ENCODE measurements around the gene FBN3.

Gene FBN3

GRCh38 chr19:8089664-8090601 is 59.5 kb downstream of the FBN3 start:
- no peak overlapping the region for H3K27ac ChIP-seq
- H3K27me3 ChIP-seq (replicated peaks): no peaks in the 10 kb centered on the region
- TF ChIP-seq, protein P1, sequence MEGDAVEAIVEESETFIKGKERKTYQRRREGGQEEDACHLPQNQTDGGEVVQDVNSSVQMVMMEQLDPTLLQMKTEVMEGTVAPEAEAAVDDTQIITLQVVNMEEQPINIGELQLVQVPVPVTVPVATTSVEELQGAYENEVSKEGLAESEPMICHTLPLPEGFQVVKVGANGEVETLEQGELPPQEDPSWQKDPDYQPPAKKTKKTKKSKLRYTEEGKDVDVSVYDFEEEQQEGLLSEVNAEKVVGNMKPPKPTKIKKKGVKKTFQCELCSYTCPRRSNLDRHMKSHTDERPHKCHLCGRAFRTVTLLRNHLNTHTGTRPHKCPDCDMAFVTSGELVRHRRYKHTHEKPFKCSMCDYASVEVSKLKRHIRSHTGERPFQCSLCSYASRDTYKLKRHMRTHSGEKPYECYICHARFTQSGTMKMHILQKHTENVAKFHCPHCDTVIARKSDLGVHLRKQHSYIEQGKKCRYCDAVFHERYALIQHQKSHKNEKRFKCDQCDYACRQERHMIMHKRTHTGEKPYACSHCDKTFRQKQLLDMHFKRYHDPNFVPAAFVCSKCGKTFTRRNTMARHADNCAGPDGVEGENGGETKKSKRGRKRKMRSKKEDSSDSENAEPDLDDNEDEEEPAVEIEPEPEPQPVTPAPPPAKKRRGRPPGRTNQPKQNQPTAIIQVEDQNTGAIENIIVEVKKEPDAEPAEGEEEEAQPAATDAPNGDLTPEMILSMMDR (IDR thresholded peaks at IDR 0.05; ENCODE audit: low read depth, low read length, missing control alignments): no peak
- no peak overlapping the region for H3K4me3 ChIP-seq (ENCODE audit: low read depth, low read length)
- H3K36me3 ChIP-seq (replicated peaks): no peaks in the 10 kb centered on the region
- no peak for DNase-seq
- in situ Hi-C loops (cut with HindIII; ENCODE audit: low pct_ligation_motif_present, low sequenced_read_pairs): no loop called here

DNA sequence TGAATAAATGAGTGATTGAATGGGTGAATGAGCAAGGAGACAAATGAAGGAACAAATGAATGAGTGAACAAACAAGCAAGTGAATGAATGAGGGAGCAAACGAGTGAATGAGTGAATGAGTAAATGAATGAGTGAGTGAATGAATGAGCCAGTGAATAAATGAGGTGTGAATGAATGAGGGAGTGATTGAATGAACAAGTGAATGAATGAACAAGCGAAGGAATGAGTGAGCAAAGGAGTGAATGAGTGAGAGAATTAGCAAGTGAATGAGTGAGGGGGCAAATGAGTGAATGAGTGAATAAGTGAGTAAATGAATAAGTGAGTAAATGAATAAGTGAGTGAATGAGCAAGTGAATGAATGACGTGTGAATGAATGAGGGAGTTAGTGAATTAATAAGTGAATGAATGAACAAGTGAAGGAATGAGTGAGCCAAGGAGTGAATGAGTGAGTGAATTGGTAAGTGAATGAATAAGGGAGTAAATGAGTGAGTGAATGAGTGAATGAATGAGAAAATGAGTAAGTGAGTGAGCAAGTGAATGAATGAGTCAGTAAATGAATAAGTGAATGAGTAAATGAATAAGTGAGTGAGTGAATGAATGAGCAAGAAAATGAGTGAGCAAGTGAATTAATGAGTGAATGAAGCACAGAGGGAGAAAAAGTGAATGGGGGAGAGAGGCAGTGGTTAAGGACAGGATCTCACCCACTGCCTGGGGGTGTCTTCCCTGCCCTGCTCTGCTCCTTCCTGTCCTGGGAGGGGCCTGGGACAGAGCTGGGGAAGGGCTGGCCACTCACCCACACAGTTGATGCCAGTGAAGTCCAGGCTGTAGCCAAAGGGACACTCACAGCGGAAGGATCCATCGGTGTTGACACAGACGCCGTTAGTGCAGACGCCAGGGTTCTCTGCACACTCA is 60.4 kb downstream of the FBN3 start:
- no peak for DNase-seq
- in situ Hi-C loops (cut with HindIII; ENCODE audit: low pct_ligation_motif_present, low sequenced_read_pairs): no loop called here
- no peak overlapping the region for H3K4me3 ChIP-seq (ENCODE audit: low read depth, low read length)
- TF ChIP-seq, protein P1 (IDR thresholded peaks at IDR 0.05; ENCODE audit: low read depth, low read length, missing control alignments): no peak
- no peak overlapping the region for H3K27ac ChIP-seq
- H3K36me3 ChIP-seq (replicated peaks): no peaks in the 10 kb centered on the region
- no peaks in the 10 kb centered on the region for H3K27me3 ChIP-seq (replicated peaks)

DNA sequence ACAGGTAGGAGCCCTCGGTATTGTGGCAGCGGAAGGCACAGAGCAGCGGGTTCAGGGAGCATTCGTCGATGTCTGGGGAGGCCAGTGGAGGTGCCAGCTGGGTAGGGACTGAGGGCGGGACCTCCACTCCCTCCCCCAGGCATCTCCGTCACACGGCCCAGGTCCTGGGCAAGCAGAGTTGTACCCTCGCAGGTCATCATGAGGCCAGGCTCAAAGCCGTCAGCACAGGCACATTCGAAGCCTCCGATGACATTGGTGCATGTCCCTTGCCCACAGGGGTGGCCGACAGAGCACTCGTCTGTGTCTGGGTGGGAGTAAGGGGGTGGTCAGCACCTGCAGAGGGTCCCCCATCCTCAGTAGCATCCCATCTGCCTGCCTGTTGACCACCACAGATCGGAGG is 61.5 kb downstream of the FBN3 start:
- Histone ChIP-seq H3K27me3 (replicated peaks) (no peaks in the 10 kb centered on the region), H3K36me3 (replicated peaks) (no peaks in the 10 kb centered on the region), H3K4me3 (ENCODE audit: low read depth, low read length) (no peak overlapping the region), H3K27ac (no peak overlapping the region)
- in situ Hi-C loops (cut with HindIII; ENCODE audit: low pct_ligation_motif_present, low sequenced_read_pairs): no loop called here
- TF ChIP-seq, protein P1 (IDR thresholded peaks at IDR 0.05; ENCODE audit: low read depth, low read length, missing control alignments): no peak
- DNase-seq: no peak

DNA sequence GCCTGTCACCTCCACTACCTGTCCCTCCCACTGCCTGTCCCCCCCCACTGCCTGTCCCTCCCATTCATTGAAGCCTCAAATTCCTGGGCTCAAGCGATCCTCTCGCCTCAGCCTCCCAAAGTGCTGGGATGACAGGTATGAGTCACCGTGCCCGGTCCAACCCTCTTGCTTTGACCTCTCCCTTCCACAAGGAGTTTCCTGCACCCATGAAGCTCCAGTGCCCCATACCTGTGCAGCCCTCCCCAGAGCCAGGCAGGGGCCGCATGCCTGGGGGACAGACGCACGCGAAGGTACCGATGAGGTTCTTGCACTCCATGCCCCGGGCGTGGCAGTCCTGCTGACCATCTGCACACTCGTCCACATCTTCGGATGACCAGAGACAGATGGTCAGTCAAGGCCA is 62.5 kb downstream of the FBN3 start:
- DNase-seq: no peak
- Histone ChIP-seq H3K36me3 (replicated peaks) (no peaks in the 10 kb centered on the region), H3K27me3 (replicated peaks) (no peaks in the 10 kb centered on the region), H3K4me3 (ENCODE audit: low read depth, low read length) (no peak overlapping the region), H3K27ac (no peak overlapping the region)
- in situ Hi-C loops (cut with HindIII; ENCODE audit: low pct_ligation_motif_present, low sequenced_read_pairs): no loop called here
- TF ChIP-seq, protein P1 (IDR thresholded peaks at IDR 0.05; ENCODE audit: low read depth, low read length, missing control alignments): no peak

DNA sequence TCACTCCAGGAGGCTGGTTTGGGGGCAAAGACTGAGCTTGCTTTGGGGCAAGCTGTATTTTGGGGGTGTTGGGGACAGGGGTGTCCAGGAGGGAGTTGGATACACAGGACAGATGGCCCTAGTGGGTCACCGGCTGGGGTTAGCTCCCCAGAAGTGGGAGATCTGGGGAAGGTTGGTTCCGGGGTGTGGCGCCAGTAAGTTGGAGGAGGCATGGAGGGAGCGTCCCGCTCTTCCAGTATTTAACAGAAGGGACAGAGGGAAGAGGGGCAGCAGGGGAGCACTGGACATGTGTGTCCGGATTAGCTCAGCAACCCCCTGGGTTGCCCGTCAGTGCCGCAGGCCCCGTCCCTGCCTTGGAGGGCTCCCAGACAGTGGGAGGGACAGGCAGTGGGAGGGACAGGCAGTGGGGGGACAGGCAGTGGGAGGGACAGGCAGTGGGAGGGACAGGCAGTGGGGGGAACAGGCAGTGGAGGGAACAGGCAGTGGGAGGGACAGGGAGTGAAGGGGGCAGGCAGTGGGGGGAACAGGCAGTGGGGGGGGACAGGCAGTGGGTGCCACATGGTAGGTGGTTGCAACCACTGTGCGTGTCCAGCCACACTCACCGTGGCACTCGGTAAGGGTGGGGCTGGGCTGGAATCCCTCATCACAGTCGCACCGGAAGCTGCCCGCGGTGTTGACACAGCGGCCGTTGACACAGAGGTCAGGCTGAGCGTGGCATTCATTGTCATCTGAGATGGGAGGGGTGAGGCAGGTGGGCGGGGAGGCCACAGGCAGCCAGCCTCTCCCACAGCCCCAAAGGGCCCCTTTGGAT is 63.6 kb downstream of the FBN3 start:
- TF ChIP-seq, protein P1 (IDR thresholded peaks at IDR 0.05; ENCODE audit: low read depth, low read length, missing control alignments): no peak
- no peak for DNase-seq
- in situ Hi-C loops (cut with HindIII; ENCODE audit: low pct_ligation_motif_present, low sequenced_read_pairs): no loop called here
- Histone ChIP-seq H3K27me3 (replicated peaks) (no peaks in the 10 kb centered on the region), H3K27ac (no peak overlapping the region), H3K4me3 (ENCODE audit: low read depth, low read length) (no peak overlapping the region), H3K36me3 (replicated peaks) (no peaks in the 10 kb centered on the region)

All from brain microvascular endothelial cell (primary cell).